ENCODE results near the gene TRIM44.
"Not testable (repeated sequence)": the region's sequence is repeated elsewhere in the genome, so short reads cannot be mapped to it uniquely, and the experiment has no call there.

The TRIM44 gene

DNA sequence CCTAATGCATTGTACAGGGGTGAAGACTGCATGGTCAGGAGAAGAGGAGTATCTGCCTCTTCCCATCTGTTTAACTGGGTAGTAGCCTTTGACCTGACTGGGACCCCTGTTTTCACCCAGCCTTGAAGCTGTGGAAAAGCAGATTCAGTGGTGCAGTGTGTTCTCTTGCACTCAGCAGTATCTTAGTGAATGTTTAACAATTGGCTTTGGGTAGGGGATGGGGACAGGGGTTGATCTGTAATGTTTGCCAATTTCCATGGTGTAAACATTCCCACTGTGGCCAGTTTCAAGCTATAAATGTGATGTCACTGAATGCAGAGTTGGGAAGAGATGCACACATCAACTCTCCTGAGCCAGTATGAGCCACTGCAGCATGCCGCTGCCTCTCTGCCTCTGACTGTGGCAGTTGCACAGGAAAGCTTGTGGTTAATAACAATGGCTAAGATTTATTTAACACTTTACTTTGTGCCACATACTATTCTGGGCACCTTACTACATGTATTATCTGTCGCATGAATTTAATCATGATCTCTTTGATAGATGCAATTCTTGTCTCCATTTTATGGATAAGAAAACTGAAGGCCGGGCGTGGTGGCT is 28.6 kb upstream of the TRIM44 start:
- DNase-seq: no peak

DNA sequence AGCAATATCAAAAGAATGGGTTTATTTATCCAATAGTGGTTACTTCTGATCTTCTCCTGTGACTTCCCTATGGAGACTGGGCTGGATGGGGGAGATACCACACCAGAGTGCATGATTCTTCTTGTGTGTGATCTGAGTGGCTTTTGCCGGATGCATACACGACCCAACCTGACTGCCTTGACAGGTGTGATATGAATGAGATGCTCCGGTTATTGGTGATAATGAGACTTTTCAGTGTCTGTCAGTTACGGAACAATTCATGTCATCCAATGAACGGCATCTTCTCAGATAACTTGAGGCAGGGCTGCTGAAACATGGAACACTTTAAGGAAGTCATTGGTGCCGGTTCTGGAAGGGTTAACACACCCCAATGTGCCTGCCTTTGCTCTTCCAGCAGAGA is 26.6 kb upstream of the TRIM44 start:
- no peak for DNase-seq

DNA sequence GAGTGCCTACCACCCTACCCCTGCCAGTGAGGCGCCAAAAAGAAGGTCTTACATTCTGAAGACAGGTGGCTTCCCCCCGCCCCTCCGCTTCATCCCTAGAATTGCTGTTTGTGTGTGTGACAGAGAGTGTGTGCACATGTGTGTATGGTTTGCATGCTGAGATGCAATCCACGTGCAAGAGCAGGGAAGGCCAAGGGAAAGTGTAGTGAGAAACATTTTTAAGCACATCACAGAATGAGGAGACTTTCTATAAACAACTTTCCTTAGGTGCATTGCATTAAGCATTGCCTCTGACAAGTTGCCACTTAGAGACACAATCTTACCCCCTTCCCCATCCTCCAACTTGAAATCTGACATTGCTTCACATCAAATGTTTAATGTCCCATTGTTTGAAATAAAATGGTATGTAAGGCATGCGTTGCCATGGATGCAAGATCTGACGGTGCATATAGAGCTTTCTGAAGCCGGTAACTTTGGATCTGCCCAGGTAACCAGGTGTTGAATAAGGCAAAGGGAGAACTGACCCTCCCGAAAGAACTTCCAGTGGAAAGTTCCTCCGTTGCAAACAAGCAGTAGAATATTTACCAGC is 22.9 kb upstream of the TRIM44 start:
- peak in 1 of 2 experiments; percentile 1 for DNase-seq

DNA sequence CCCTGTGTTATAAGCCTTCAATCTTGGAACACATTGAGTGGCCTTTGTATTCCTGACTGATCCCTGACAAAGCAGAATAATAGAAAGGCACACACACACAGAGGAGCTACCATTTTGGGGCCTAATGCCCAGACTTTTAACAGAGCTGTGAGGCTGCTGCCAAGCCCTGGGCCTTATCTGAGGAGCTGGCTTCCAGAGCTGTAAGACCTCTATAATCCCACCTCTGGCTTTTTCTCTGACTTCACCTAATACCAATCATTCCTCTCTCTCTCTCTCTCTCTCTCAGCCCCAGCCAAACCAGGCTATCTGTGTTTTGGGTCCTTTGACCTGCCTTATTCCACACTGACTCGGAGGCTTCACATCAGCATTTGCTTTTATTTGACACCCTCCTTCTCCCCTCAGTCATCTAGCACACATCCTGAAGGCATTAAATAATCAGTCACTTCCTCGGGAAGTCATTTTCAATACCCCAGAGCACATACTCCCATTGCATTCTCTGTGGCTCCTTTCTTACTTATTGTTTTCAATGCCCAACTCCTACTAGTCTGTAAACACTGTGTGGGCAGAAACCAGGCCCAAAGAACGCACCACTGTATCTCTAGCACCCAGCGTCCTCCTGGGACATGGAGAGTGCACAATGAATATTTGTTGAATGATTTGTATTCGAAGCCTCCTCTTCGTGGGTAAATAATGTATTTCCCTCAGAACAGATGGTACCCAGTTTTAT is 21.2 kb upstream of the TRIM44 start:
- no peak for DNase-seq

DNA sequence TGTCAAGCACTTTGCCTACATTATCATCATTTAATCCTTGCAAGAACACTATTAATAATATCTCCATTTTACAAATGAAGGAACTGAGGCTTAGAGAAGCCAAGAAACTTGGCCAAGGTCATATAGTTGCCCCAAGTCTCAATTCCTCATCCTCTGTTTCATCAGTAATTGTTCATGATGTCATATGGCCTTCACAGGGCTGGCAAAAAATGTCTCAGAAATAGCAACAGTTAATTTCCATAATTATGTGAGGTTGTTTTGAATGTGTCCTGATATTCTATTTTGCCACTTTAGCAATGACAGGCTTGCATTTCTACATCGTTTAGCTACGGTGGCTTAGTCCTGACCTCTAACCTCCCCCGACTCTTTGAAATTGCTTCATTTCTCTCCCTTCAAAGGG is 20.6 kb upstream of the TRIM44 start:
- DNase-seq: no peak

DNA sequence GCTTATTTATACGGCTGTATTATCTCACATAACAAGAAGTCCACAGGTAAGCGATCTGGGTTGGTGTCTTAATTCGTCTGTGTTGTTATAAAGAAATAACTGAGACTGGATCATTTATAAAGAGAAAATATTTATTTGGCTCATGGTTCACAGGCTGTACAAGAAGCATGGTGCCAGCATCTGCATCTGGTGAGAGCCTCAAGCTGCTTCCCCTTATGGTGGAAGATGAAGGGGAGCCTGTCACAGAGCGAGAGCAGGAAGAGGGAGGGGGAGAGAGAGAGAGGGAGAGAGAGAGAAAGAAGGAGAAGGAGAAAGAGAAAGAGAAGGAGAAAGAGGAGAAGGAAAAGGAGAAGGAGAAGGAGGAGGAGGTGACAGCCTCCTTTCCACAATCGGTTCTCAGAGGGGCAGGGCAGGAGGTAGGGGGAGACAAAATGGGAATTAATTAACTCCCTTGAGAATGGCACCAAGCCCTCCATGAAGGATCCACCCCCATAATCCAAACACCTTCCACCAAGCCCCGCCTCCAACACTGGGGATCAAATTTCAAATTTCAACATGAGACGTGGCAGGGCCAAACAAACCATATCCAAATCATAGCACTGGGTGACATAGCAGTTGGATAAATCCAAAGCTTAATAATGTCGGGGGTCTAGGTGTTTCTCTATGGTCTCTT is 15.0 kb upstream of the TRIM44 start:
- peak; percentile 10 to 36 for DNase-seq

DNA sequence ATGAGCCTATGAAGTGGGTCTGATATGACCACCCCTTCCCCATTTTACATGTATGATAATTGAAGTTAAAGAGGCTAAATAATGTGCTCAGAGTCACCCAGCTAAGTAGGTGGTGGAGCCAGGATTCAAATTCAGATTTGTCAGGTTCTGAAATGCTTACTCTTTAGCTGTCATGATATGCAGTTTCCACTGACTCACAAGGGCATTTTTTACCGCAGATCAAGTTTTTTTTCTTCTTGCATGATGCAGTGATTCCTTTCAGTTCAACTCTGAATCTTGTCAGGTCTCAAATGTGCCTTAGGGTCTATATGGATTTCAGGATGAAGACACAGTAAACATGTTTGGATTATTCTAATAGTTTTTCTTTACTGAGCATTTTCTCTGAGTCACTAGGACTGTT is 12.6 kb upstream of the TRIM44 start:
- no peak for DNase-seq

DNA sequence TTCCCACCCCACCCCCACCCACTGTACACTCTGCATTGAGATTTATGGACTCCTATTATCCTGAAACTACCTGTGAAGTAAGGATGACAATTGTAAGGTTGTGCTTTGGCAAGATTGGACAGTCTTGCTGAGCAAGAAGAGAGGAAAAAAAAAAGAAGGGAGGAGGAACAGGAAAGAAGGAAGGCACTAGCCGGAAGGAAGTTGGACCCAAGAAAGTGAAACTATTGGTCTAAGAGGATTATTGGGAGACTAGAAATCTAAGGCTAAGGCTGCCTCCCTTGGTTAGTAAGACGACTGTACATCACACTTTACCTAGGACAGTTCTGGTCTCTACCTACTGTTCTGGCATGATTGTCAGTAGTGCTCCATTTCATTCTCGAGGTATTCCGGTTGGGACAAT is 12.1 kb upstream of the TRIM44 start:
- DNase-seq: no peak

DNA sequence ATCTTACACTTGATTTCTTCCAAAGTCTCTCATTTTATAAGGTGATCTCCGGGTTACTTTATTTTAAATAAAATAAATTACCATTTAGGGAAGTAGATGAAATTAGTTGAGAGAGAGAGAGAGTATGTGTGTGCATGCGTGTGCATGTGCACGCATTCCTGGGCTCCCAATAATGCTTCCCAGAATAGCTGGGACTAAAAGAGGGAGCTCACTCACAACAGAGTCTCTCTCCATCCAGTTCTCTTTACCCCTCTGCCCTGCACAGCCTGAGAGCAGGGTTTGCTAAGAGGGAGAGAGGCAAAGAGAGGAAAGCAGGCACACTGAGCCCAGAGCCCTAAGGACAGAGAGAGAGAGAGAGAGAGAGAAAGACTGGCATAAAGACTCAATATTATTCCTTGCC is 11.3 kb upstream of the TRIM44 start:
- DNase-seq: no peak

DNA sequence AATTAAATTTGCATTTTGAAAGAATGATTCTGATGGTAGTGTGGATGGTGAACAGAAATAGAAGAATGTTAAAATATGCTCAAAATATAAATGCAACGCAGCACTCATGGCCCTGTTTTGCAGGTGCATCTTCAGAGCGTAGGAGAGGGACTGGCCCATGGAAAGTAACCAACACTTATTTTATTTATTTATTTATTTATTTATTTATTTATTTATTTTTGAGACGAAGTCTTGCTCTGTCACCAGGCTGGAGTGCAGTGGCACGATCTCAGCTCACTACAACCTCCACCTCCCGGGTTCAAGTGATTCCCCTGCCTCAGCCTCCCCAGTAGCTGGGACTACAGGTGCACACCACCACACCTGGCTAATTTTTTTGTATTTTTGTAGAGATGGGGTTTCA is 9.8 kb upstream of the TRIM44 start:
- not testable (repeated sequence) for DNase-seq

DNA sequence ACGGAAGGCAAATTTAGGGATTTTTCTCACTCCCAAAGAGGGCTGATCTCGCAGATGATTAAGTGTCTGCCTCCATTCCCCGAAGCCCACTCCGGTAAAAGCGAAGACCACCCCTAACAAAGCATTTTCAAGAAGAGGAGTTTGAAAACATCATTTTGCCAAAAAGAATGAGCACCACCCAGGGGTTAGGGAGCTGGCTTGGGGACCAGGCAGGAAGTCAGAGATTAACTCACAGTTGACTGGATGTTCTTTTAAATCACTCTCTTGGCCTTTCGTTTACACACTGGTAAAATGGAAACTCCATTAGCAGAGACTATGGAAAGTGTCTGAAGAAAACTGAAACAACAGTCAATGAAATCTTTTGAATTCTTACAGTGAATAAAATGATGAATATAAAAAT is 7.9 kb upstream of the TRIM44 start:
- DNase-seq: no peak

DNA sequence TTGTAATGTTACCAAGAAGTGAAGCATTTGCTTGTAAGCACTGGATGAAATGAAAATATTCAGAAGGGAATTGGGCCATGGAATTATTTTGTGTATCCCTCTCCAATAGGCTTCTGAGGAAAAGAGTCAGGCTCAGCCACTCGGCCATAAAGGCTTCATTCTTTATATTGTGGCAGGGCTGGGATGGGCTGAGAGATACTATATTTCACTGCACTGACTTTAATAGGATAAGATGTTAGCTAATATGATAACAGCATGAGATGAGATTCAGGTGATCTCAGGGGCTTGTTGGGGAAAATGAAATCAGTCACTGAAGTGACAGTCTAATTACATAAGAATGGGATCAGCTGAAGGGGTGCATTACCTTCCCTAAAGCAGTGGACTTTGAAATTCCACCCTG is 7.3 kb upstream of the TRIM44 start:
- no peak for DNase-seq

DNA sequence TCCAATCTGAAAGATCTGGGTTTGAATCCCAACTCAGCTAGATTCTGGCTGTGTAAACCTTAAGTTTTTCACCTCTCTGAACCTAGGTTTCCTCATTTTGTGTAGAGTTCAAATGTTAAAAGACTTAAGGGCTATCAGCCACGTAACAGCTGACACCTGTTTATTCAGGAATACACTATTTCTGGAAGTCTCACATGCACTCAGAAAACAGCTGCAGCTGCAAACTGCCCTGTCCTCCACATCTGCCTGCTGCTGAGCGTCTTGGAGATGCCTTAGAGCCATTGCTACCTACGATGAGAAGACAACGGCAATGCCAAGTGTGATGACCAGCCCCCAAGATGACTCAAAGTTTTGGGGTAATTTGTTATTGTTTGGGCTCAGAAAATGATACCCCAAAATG is 6.7 kb upstream of the TRIM44 start:
- no peak for DNase-seq

DNA sequence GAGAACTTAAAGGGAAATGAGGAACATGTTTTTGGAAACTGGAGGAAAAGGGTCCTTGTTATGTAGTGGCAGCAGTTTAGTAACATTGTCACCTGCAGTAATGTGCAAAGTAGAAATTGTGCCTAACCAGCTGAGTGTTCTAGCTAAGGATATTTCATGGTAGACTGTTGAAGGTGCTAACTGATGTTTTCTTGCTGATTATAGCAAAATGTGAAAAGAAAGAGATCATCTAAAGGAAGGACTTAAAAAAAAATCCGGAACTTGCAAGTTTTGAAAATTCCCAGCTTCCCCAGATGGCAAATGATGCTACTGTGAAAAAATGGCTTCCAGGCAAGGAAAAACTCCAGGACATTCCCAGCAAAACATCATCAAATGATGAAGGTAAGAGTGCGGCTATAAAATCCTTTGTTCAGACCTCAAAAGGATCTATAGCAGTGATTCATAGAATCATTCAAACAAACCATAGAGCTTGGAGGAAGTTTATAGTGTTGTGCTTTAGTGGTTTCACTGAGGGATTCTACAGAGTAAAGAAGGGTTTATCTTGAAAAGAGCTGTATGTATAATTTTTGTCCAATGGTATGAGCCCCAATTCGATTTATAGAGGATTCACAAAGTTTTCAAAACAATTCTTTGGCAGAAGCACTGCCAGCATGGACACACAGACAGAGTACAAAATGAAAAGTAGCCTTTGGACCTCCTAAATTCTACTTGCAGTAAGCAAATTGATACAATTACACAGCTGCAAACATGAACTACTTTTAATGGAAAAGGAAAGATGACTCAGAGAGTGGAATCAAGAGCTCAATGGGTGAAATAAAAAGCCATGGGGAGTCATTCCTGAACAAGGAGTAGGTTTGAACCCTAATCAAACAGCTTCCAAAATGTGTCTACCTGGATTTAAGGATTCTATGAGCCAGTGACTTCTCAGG is 4.3 kb upstream of the TRIM44 start:
- no peak for DNase-seq

DNA sequence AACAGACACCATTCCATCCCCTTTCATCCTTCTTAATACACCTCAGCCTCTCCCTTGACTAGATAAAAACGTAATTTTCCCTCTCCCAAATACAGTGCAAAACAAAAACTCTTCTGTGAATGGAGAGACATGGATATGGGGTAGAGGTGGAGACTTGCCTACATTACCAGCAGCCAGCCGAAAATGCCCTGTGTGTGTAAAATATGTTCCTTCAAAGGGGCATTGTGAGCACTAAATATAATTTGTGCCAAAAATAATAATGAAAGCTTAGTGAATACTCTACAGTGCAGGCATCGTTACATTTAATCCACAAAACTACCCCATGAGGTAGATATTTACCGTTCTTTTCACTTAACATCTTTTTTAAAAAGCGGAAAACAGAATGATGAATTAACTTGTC is 1.0 kb upstream of the TRIM44 start:
- no peak for DNase-seq

DNA sequence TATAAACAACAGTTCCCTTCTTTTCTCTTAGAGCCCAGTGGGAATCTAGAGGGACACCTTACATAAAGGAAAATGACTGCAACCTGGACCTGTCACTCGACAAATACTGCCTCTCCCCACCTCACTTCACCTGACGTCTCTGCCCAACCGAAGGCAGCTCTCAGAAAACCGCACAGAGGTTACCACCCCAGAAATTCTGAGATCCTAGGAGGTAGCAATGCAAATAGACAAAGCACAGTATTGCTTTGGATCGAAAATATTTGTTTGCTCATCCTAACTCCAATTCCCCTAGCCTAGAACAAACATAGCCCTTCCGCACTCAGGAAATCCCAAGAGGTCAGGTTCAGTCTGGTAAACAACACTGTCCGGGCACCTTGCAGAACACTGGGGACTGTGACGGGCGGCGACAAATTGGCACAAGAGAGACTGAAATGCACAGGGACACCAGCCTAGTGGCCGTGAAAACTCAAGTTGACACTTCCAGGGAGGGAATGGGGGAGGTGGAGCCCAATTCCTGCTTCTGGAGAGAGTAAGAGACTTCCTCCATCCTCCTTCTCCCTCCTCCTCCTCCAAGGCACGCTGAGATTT is 420 bp upstream of the TRIM44 start:
- peak; percentile 64 to 82 for DNase-seq

DNA sequence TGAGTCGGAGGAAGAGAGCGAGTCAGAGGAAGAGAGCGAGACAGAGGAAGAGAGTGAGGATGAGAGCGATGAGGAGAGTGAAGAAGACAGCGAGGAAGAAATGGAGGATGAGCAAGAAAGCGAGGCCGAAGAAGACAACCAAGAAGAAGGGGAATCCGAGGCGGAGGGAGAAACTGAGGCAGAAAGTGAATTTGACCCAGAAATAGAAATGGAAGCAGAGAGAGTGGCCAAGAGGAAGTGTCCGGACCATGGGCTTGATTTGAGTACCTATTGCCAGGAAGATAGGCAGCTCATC is 780 bp downstream of the TRIM44 start:
- DNase-seq: no peak

DNA sequence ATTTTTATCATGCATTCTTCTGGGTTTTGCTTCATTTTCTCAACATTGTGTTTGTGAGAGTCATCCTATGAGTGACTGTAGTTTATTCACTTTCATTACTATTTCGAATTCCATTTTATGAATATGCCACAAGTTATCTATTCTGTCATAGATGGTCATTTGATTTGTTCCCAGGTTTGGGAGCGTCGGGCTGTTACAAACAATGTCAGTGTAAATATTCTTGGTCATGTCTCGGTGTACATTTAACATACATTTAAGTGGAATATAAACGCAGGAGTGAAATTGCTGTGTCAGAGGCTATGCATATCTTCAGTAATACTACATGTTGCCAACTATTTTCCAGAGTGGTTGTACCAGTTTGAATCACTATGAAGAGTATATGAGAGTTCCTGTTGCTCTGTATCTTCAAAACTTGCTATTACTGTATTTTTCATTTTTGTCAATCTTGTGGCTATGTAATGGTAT is 2.4 kb downstream of the TRIM44 start:
- DNase-seq: no peak

DNA sequence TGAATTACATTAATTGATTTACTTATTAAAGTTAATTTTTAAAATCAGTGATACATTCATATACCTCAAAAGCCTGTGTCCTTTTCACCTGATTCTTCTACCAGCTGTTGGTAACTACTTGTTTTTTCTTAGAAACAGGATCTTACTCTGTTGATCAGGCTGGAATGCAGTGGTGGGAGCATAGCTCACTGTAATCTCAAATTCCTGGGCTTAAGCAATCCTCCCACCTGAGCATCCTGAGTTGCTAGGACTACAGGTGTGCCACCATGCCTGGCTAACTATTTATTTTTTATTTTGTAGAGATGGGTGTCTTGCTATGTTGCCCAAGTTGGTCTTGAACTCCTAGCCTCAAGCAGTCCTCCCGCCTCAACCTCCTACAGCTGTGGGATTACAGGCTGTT is 4.7 kb downstream of the TRIM44 start:
- DNase-seq: no peak

DNA sequence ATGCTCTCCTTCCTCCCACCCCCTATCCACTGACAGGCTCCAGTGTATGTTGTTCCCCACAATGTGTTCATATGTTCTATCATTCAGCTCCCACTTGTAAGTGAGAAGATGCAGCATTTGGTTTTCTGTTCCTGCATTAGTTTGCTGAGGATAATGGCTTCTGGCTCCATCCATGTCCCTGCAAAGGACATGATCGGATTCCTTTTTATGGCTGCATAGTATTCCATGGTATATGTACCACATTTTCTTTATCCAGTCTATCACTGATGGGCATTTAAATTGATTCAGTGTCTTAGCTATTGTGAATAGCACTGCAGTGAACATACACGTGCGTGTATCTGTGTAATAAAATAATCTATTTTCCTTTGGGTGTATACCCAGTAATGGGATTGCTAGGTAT is 5.8 kb downstream of the TRIM44 start:
- not testable (repeated sequence) for DNase-seq

DNA sequence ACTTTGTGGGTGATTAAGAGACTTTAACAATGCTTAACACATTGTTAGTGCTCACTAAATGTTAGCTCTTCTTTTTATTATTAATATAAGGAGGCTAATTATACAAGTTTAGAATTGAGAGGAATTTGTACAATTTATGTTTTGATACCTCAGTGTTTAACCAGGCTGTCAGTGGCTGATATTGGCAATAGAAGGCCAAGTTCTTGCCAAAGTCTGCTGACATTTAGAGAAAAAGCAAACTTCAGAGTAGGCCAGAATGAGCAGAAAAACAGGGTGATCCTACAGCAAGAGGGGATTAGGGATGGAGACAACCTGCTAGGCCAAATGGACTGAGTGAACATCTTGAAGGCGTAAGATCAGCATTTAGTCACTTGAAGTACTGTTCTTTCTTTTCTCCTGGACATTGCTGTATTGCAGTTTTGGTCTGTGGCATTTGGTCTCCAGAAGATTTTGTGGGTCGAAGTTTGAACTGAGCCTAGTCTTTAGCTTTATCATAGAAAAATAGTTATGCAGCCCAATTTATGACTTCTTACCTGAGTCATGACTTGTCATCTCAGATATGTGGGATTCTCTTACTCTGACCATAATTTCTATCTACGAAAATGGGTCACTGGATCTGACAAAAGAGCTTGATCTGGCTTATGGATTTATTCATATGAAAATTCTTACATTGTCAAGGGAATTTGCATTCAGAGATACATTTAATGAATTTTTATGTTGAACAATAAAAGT is 9.0 kb downstream of the TRIM44 start:
- no peak for DNase-seq

DNA sequence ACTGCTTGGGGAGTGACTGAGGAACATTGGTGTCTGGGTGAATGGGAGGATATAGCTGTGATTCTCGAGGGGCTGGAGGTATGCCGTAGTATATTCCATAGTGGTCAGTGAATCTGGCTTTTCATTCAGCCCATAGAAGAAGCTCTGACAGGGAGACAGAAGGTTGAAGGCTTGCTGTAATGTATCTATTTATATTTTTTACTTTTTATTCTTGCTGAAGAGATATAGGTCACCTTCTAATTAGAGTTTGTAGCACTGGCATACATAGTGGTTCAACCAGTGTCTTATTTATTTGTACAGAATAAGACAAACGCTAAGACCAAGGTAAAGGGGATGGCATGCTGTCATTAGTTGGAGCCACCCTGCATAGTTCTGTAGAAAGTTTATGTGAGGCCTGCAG is 10.0 kb downstream of the TRIM44 start:
- DNase-seq: no peak
